ENCODE data around the gene SARS1. TPM values are rescaled to one million over a fixed set of nuclear protein-coding genes. Genes with fewer than 3 reads are reported as not detected.
A peak's percentile ranks its signal among the peaks of the same experiment; 100 is the strongest.

The SARS1 gene
- total and polyA plus RNA-seq, 2 of the 13 experiments (the other 11 are each of a cell fraction or from before 2014, with no cell fraction given): 103 to 134 TPM

DNA sequence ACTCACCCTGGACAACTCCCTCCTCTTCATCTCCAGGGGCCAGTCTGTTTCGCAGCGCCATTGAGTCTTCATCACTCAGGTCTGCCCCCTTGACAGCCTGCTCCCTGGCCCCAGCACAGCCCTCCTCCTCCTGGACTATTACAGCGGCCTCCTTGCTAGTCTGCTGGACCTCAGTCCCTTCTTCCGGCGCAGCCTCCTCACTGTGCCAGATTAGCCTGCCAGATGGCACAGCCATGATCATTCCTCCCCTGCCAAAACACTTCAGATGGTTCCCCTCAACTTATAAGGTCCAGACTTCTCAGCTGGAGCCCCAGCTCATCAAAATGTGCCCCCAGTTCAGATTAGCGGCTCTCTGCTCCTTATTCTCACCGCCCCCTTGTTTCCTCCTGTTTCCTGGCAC, 28.7 kb downstream of the SARS1 start (continued):
- TF ChIP-seq, protein P1, sequence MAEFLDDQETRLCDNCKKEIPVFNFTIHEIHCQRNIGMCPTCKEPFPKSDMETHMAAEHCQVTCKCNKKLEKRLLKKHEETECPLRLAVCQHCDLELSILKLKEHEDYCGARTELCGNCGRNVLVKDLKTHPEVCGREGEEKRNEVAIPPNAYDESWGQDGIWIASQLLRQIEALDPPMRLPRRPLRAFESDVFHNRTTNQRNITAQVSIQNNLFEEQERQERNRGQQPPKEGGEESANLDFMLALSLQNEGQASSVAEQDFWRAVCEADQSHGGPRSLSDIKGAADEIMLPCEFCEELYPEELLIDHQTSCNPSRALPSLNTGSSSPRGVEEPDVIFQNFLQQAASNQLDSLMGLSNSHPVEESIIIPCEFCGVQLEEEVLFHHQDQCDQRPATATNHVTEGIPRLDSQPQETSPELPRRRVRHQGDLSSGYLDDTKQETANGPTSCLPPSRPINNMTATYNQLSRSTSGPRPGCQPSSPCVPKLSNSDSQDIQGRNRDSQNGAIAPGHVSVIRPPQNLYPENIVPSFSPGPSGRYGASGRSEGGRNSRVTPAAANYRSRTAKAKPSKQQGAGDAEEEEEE (CRISPR knock-in tag; IDR thresholded peaks at IDR 0.05; ENCODE audit: borderline replicate concordance): no peak
- TF ChIP-seq, protein P2, sequence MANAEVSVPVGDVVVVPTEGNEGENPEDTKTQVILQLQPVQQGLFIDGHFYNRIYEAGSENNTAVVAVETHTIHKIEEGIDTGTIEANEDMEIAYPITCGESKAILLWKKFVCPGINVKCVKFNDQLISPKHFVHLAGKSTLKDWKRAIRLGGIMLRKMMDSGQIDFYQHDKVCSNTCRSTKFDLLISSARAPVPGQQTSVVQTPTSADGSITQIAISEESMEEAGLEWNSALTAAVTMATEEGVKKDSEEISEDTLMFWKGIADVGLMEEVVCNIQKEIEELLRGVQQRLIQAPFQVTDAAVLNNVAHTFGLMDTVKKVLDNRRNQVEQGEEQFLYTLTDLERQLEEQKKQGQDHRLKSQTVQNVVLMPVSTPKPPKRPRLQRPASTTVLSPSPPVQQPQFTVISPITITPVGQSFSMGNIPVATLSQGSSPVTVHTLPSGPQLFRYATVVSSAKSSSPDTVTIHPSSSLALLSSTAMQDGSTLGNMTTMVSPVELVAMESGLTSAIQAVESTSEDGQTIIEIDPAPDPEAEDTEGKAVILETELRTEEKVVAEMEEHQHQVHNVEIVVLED (CRISPR knock-in tag; IDR thresholded peaks at IDR 0.05; ENCODE audit: borderline replicate concordance): no peak

DNA sequence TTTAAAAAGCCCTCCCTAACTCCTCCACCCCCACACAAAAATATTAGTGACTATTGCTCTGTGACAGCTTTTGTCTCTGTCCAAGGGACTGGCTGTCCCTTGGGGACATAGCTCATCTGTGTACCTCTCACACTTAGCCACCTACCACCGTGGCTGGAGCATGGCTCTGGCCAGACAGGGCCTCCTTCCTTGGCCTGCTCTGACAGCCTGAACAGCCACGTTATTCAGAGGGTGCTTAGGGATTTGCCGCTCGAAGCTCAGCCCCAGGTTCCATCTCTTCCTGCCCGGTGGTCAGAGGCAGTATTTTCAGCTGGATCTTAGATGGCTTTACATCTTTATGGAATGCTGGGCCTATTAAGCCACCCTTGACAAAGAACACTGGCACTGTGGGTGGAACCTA, 29.5 kb downstream of the SARS1 start:
- intact Hi-C loops (cut with micrococcal nuclease; ENCODE audit: unreplicated experiment): no loop called here
- Histone ChIP-seq H3K4me2 (ENCODE audit: low read depth, low read length) (no peak overlapping the region), H3K79me2 (ENCODE audit: insufficient read depth, low read length) (no peaks in the 10 kb centered on the region), H3K27ac (ENCODE audit: extremely low read length, insufficient read depth, low read length) (no peak overlapping the region), H2AFZ (ENCODE audit: low read length) (no peak overlapping the region), H3K27me3 (ENCODE audit: control insufficient read depth in 1 of 2, insufficient read depth in 2 of 2, low read length in 2 of 2) (peaks cover 4 to 24% of the 10 kb centered on the region in 2 experiments; a peak in 4 of 5 replicates), H3K36me3 (replicated peaks in 1 of 2; ENCODE audit: control insufficient read depth in 1 of 2, insufficient read depth in 2 of 2, low read length in 2 of 2) (peaks cover 0 to 10% of the 10 kb centered on the region in 2 experiments; a peak in 3 of 5 replicates), H3K9me3 (ENCODE audit: low read length) (no peaks in the 10 kb centered on the region), H3K4me3 (replicated peaks in 1 of 3; ENCODE audit: insufficient read depth in 1 of 3, low read depth in 2 of 3, low read length in 3 of 3) (no peak overlapping the region), H3K4me1 (ENCODE audit: insufficient read depth, low read length) (peaks cover 41% of the 10 kb centered on the region), H4K20me1 (ENCODE audit: insufficient read depth, low read length) (no peaks in the 10 kb centered on the region; the same call in 1 of the 2 replicates), H3K9ac (ENCODE audit: insufficient read depth, low read depth, low read length) (no peak overlapping the region)
- CTCF ChIA-PET (ENCODE audit: low intra/inter-chr PET ratio, low total read pairs): no interaction called here
- in situ Hi-C loops (cut with HindIII; ENCODE audit: extremely low pct_ligation_motif_present, low pct_unique_long_range_greater_than_20kb): no loop called here
- POLR2A ChIA-PET: interaction anchor here (1.0 kb wide), 1 partner anchor 11 kb away, joined by 3 read pairs; no protein-coding TSS in a partner anchor
- ATAC-seq: peak; percentile 3; the same call in 2 of the 3 replicates
- no peak for DNase-seq (ENCODE audit: low spot score)
- BruUV-seq (replicated peaks): no TSS peak
- no peak for FAIRE-seq
- WGBS (ENCODE audit: low lambda C conversion rate): 0% methylated on average over 1 of the region's 5 CpGs
- TF ChIP-seq ZFYVE20 (CRISPR knock-in tag; IDR thresholded peaks at IDR 0.05; ENCODE audit: borderline replicate concordance, low read depth): no peak
- no peak for TF ChIP-seq SP2 (CRISPR knock-in tag; IDR thresholded peaks at IDR 0.05)
- no peak for TF ChIP-seq ZNF75D (CRISPR knock-in tag; IDR thresholded peaks at IDR 0.05; ENCODE audit: borderline replicate concordance)
- TF ChIP-seq ZNF891 (CRISPR knock-in tag; IDR thresholded peaks at IDR 0.05): no peak
- no peak for TF ChIP-seq HNRNPH1 (optimal IDR thresholded peaks at IDR 0.05; ENCODE audit: low read depth, low read length)
- TF ChIP-seq ZNF496 (CRISPR knock-in tag; IDR thresholded peaks at IDR 0.05; ENCODE audit: insufficient replicate concordance): no peak
- TF ChIP-seq, protein P3, sequence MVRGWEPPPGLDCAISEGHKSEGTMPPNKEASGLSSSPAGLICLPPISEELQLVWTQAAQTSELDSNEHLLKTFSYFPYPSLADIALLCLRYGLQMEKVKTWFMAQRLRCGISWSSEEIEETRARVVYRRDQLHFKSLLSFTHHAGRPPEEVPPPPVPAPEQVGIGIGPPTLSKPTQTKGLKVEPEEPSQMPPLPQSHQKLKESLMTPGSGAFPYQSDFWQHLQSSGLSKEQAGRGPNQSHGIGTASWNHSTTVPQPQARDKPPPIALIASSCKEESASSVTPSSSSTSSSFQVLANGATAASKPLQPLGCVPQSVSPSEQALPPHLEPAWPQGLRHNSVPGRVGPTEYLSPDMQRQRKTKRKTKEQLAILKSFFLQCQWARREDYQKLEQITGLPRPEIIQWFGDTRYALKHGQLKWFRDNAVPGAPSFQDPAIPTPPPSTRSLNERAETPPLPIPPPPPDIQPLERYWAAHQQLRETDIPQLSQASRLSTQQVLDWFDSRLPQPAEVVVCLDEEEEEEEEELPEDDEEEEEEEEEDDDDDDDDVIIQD (CRISPR knock-in tag; IDR thresholded peaks at IDR 0.05; ENCODE audit: low read depth): no peak
- TF ChIP-seq, protein P4, sequence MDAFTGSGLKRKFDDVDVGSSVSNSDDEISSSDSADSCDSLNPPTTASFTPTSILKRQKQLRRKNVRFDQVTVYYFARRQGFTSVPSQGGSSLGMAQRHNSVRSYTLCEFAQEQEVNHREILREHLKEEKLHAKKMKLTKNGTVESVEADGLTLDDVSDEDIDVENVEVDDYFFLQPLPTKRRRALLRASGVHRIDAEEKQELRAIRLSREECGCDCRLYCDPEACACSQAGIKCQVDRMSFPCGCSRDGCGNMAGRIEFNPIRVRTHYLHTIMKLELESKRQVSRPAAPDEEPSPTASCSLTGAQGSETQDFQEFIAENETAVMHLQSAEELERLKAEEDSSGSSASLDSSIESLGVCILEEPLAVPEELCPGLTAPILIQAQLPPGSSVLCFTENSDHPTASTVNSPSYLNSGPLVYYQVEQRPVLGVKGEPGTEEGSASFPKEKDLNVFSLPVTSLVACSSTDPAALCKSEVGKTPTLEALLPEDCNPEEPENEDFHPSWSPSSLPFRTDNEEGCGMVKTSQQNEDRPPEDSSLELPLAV (CRISPR knock-in tag; conservative IDR thresholded peaks at IDR 0.05; ENCODE audit: low read depth): no peak
- no peak for TF ChIP-seq NONO (IDR thresholded peaks at IDR 0.05)
- TF ChIP-seq NONO (CRISPR knock-in tag; conservative IDR thresholded peaks at IDR 0.05): no peak
- no peak for TF ChIP-seq ZNF501 (CRISPR knock-in tag; IDR thresholded peaks at IDR 0.05)
- no peak for TF ChIP-seq ZNF790 (CRISPR knock-in tag; IDR thresholded peaks at IDR 0.05; ENCODE audit: borderline replicate concordance)
- TF ChIP-seq NCOA1 (CRISPR knock-in tag; IDR thresholded peaks at IDR 0.05): no peak
- TF ChIP-seq SRSF4 (IDR thresholded peaks at IDR 0.05; ENCODE audit: low read depth, low read length, poor library complexity, severe bottlenecking): no peak
- no peak for TF ChIP-seq ADNP (CRISPR knock-in tag; IDR thresholded peaks at IDR 0.05)

Data from HepG2 (cell line).